SJSA1 (cell line): ENCODE data around the gene IRF8. TPM values are rescaled to one million over a fixed set of nuclear protein-coding genes. Genes with fewer than 3 reads are reported as not detected.
A peak's percentile ranks its signal among the peaks of the same experiment; 100 is the strongest.

Source experiments
- DNase-seq, 2 experiments: peaks; one replicate each; pipeline ENCODE4 v3.0.0-alpha.2; 2015 to 2020; ENCODE audit warnings: low spot score in 2 of 2, low read depth in 1 of 2
- H3K27ac ChIP-seq: fragments of 250-450 bp; sonication (Bioruptor Pico); 2 replicates; pipeline ENCODE4 v1.5.1; 2020; ENCODE audit warnings: mild to moderate bottlenecking, moderate library complexity
- H3K27me3 ChIP-seq: fragments of 250-450 bp; sonication (Bioruptor Pico); replicated peaks from 2 replicates; pipeline ENCODE4 v1.5.1; 2020; ENCODE audit warnings: mild to moderate bottlenecking, moderate library complexity
- H3K36me3 ChIP-seq: fragments of 250-450 bp; sonication (Bioruptor Pico); 2 replicates; pipeline ENCODE4 v1.5.1; 2020; ENCODE audit warnings: mild to moderate bottlenecking
- H3K4me1 ChIP-seq: fragments of 250-450 bp; sonication (Bioruptor Pico); replicated peaks from 2 replicates; pipeline ENCODE4 v1.6.1; 2021; ENCODE audit warnings: mild to moderate bottlenecking
- H3K4me3 ChIP-seq: fragments of 250-450 bp; sonication (Bioruptor Pico); 2 replicates; pipeline ENCODE4 v1.5.1; 2020; ENCODE audit warnings: mild to moderate bottlenecking
- H3K9me3 ChIP-seq: fragments of 250-450 bp; sonication (Bioruptor Pico); replicated peaks from 2 replicates; pipeline ENCODE4 v1.5.1; 2020; ENCODE audit warnings: mild to moderate bottlenecking
- total RNA-seq: library from RNA; depleted of rRNA; stranded (reverse); fragments of >200 nt; shearing (Covaris generic); gene quantifications from 2 replicates; pipeline ENCODE4 v1.2.3, GENCODE V29; 2014

The IRF8 gene
- total RNA-seq, 1 experiment from 2014 or later, result 1.1 TPM

DNA sequence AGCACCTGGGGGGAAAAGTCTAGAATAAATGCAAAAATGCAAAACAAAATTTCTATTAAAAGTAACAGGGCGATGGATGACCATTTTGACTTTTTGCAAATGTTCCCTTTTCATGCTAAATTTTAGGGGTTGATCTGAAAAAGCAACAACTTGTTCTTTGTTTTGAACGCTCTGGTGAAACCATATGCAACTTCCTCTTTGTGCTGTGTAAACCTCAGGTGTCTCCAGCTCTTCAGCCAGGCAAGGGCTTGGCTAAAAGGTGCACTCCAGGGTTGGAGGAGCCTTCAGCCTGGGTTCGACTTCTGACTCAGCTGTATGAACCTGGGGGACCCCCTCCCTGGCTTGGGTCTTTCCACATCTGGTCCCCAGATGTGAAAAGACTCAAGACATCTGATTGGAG lies 9.5 kb downstream of the IRF8 start:
- peaks cover 15% of the 10 kb centered on the region for H3K4me1 ChIP-seq
- H3K36me3 ChIP-seq, result no peaks in the 10 kb centered on the region
- peaks cover 5% of the 10 kb centered on the region; the same call in 1 of the 2 replicates for H3K9me3 ChIP-seq
- DNase-seq, result no peak
- no peak overlapping the region for H3K27ac ChIP-seq
- no peaks in the 10 kb centered on the region for H3K27me3 ChIP-seq
- H3K4me3 ChIP-seq, result no peak overlapping the region

DNA sequence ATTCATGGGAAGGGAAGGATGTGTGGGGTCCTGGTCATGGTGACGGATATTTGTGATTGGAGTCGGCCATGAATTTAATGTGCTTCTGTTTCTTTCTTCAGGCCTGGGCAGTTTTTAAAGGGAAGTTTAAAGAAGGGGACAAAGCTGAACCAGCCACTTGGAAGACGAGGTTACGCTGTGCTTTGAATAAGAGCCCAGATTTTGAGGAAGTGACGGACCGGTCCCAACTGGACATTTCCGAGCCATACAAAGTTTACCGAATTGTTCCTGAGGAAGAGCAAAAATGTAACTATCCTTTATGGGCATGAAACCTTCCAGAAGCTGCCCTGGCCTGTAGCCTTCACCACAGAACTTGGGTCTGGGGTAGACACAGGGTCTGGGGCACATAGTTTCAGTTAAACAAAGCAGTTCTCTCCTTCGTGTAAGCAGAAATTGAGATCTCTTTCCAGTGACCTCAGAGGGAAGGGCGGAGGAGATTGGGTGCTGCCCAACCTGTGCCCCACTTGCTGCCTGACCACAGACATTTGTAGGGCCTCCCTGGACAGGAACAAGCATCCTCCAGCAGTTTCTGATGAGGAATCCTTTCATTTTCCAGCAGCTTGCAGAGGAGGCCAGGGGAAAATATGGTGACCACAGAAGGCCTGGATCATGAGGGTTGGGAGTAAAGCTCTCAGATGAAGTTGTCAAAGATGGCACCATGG lies 10.1 kb downstream of the IRF8 start:
- H3K4me1 ChIP-seq, result peaks cover 15% of the 10 kb centered on the region
- DNase-seq, result no peak
- H3K27me3 ChIP-seq, result no peaks in the 10 kb centered on the region

DNA sequence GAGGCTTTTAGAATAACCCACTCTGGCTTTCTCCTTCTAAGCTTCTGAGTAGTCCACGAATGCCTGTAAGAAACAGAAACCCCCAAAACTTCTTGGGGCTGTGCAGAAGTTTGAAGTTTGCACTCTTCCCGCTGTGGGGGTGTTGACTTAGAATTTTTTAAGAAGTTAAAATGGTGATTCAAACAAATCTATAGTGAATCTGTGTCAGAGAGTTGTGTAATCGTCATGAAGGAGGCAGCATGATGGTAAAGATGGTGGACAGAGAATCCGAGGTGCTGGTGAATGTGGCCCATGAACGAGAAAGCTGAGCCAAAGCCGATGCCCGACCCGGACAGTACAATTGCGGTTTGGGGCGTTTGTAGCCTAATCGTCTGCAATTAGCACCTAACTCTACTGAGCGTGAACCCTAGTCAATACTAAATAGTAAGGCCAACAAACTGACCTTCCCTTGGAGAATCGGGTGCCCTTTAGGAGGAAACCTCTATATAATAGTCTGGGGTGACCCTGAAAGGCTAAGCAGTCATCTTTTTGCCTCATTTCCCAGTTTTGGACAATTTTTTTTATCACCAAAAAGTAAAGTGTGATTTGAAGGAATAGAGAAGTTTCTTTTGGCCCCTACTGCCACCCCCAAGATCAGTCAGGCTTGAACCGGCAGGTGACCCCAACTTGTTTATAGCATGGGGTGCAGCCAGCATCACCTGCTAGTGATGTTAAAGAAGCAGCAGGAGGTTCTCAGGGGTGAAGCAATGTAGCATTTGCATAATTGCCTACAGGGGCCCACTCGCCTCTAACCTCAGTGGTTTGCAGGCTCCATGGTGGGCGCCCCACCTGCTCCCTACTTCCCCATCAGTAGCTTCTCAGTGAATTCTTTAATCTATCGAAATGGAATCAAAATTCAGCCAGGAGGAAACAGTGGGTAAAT lies 11.2 kb downstream of the IRF8 start:
- H3K27me3 ChIP-seq, result no peaks in the 10 kb centered on the region

More for the DNA sequence above, 10.1 kb downstream of the IRF8 start:
- Histone ChIP-seq H3K36me3 (no peaks in the 10 kb centered on the region), H3K4me3 (no peak overlapping the region), H3K9me3 (peaks cover 5% of the 10 kb centered on the region; the same call in 1 of the 2 replicates), H3K27ac (no peak overlapping the region)

DNA sequence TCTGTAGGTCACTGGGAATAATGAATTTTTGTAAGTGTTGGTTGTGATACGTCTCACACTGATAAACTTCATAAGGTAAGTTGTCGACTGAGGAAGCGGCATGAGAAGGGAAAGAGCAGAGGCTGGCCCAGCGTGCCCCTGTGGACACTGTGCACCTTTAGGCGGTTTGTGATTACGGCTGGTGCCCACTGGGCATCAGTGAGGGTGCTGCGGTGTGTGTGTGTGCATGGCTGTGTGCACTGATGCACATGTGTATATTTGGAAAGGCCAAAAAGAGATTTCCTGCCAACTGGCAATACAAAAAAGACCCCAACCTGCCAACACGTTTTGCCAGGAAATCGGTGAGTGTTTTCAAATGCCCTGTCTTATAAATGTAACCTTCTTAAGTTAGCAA lies 11.9 kb downstream of the IRF8 start:
- no peaks in the 10 kb centered on the region for H3K36me3 ChIP-seq
- no peak overlapping the region for H3K4me3 ChIP-seq
- no peak overlapping the region for H3K27ac ChIP-seq
- peaks cover 15% of the 10 kb centered on the region for H3K4me1 ChIP-seq
- H3K27me3 ChIP-seq, result no peaks in the 10 kb centered on the region
- DNase-seq, result no peak
- no peaks in the 10 kb centered on the region; the same call in 1 of the 2 replicates for H3K9me3 ChIP-seq

More for the DNA sequence above, 11.2 kb downstream of the IRF8 start:
- peaks cover 15% of the 10 kb centered on the region for H3K4me1 ChIP-seq
- no peak overlapping the region for H3K27ac ChIP-seq
- H3K36me3 ChIP-seq, result no peaks in the 10 kb centered on the region
- no peak overlapping the region for H3K4me3 ChIP-seq
- no peak for DNase-seq
- H3K9me3 ChIP-seq, result peaks cover 5% of the 10 kb centered on the region; the same call in 1 of the 2 replicates

GRCh38 chr16:85911251-85911930 lies 12.4 kb downstream of the IRF8 start:
- Histone ChIP-seq H3K27ac (no peak overlapping the region), H3K9me3 (no peaks in the 10 kb centered on the region; the same call in 1 of the 2 replicates), H3K4me3 (no peak overlapping the region), H3K36me3 (no peaks in the 10 kb centered on the region), H3K4me1 (peaks cover 15% of the 10 kb centered on the region), H3K27me3 (no peaks in the 10 kb centered on the region)
- DNase-seq, result no peak

DNA sequence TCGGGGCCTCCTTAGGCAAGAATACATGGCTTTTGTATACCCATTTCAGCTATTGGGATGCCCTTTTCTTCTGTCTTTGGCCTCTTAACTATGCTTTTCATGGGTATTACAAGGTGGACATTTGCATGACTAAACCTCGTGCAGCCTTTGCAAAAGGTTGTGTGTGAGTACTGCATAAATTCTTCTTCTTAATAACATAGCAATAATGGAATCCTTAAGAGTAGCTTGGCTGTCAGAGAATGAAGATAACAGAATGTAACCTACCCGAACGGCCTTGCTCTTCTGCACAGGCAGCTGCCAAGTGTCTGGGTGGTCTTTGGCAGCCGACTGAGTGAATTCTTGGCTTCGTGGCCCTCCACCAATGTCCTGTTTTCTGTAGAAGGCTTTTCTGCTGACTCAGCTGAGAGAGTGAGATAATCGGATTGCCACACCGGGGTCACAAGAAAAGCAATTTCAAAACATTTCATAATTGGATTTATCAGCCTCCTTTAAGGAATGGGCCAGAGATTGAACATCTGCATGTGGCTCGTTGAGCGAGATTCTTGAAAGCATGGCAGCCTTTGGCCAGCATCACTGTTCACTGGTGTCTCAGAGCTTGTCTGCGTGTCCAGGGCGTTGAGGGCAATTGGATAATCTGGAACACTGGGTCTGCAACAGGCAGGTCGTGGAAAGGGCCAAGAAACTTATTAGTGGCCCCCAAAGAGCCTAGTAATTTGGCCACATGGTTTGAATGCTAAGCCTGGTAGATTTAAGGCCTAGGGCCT lies 13.4 kb downstream of the IRF8 start:
- no peaks in the 10 kb centered on the region for H3K27me3 ChIP-seq
- H3K9me3 ChIP-seq, result no peaks in the 10 kb centered on the region
- no peaks in the 10 kb centered on the region for H3K36me3 ChIP-seq
- peak in 1 of 2 experiments; percentile 49 for DNase-seq
- peaks cover 15% of the 10 kb centered on the region for H3K4me1 ChIP-seq
- no peak overlapping the region for H3K27ac ChIP-seq
- H3K4me3 ChIP-seq, result no peak overlapping the region

DNA sequence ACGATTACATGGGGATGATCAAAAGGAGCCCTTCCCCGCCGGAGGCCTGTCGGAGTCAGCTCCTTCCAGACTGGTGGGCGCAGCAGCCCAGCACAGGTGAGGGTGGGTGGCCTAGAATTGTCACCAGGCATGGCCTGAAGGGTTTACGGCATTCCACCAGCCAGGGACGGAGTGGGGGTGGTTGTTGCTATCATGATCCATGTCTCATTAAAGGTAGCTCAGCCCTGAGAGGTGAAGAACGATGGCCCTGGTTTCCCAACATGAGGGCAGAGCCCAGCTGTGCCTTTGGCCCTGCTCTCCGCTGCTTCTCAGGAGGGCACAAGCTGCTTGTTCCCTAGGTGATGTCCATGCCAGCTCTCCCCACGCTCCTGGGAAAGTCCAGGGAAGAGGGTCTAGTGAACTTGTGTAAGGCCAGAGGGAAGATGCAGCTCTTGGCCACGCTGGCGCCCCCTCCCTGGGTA lies 14.2 kb downstream of the IRF8 start:
- no peaks in the 10 kb centered on the region for H3K9me3 ChIP-seq
- no peak for DNase-seq
- H3K36me3 ChIP-seq, result no peaks in the 10 kb centered on the region
- peaks cover 15% of the 10 kb centered on the region for H3K4me1 ChIP-seq
- H3K27ac ChIP-seq, result no peak overlapping the region
- no peaks in the 10 kb centered on the region for H3K27me3 ChIP-seq
- no peak overlapping the region for H3K4me3 ChIP-seq

DNA sequence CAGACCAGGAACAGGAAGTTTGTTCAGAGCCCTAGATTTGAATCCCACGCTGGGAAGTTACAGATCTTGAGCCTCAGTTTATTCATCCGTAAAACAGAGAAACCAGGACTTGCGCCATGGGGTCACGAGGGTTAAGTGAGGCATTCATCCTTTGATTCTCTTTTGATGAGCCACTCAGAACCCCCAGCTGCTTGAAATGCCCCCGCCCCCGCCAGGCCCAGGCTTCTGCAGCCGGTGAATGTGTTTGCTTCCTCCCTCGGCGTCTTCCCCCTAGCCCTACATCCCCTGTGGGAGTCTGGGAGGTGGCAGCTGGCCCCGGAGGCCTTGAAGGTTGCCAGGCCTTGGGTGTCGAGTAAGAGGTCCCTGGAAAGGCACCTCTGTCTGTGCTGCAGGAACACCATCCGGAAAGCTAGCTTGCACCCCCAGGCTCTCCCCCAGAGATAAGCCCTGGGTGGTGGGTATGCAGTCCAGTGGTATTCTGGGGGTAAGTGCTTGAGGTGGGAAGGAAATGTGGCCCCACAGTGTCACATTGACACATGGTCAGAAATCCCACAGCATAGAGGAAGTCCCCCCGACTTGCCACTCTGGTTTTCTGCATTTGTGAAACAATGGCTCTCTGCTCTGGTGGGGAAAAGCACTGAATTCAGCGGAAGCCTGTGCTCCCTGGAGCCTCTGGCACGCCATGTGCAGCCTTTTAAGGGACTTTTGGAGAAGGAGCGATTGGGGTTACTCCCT lies 14.9 kb downstream of the IRF8 start:
- H3K27me3 ChIP-seq, result no peaks in the 10 kb centered on the region
- H3K36me3 ChIP-seq, result no peaks in the 10 kb centered on the region
- no peak overlapping the region for H3K27ac ChIP-seq
- DNase-seq, result no peak
- no peak overlapping the region for H3K4me3 ChIP-seq
- H3K4me1 ChIP-seq, result peaks cover 15% of the 10 kb centered on the region
- H3K9me3 ChIP-seq, result no peaks in the 10 kb centered on the region

DNA sequence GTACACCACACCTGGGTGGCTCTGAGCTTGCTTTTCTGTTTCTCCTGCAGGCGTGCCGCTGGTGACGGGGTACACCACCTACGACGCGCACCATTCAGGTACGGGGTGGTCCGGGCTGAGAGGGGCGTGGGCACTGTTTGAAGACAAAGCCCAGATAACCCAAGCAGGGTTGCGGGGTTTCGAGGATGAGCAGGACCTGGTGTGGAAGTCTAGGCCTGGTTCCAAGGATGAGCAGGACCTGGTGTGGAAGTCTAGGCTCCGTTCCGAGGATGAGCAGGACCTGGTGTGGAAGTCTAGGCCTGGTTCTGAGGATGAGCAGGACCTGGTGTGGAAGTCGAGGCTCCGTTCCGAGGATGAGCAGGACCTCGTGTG lies 15.4 kb downstream of the IRF8 start:
- Histone ChIP-seq H3K4me3 (no peak overlapping the region), H3K36me3 (no peaks in the 10 kb centered on the region), H3K27me3 (no peaks in the 10 kb centered on the region), H3K9me3 (no peaks in the 10 kb centered on the region), H3K27ac (no peak overlapping the region), H3K4me1 (peaks cover 15% of the 10 kb centered on the region)
- DNase-seq, result no peak

GRCh38 chr16:85915125-85915845 lies 16.3 kb downstream of the IRF8 start:
- Histone ChIP-seq H3K27ac (no peak overlapping the region), H3K4me1 (peaks cover 15% of the 10 kb centered on the region), H3K9me3 (no peaks in the 10 kb centered on the region), H3K4me3 (no peak overlapping the region), H3K36me3 (no peaks in the 10 kb centered on the region), H3K27me3 (no peaks in the 10 kb centered on the region)
- DNase-seq, result no peak

DNA sequence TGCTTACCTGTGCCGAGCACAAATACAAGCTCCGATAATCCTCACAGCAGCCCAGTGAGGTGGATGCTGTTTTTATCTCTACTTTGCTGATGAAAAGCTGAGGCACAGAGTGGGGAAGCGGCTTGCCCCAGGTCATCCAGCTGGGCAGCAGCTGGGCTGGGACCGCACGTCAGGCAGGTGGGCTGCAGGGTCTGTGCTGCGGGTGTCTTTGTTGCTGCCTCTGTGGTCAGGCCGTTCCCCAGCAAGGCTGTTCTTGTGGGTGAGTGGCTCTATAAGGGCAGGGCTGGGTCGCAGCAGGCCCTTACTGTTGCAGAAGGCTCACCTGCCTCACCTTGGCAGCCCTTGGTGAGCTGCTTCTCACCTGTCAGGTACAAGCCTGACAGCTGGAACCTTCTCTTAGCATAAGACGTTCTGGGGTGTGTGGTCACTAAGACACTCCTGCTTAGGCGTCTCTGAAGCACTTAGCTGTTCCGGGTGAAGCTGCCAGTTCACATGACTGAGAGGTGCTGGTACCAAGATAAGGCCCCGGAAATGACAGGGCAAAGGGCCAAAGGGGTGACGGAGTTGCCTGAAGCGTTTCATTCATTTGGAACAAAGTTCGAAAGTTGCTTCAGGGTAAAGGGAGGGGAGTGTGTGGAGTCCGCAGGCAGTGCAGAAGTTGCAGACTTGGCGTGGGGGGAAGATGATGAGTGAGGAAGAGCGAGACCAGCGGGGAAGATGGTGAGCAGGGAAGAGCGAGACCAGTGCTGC lies 17.4 kb downstream of the IRF8 start:
- DNase-seq, result no peak
- no peaks in the 10 kb centered on the region; the same call in 1 of the 2 replicates for H3K27me3 ChIP-seq
- no peak overlapping the region for H3K27ac ChIP-seq
- H3K36me3 ChIP-seq, result no peaks in the 10 kb centered on the region
- H3K4me3 ChIP-seq, result no peak overlapping the region
- H3K4me1 ChIP-seq, result peaks cover 15% of the 10 kb centered on the region
- no peaks in the 10 kb centered on the region for H3K9me3 ChIP-seq

GRCh38 chr16:85917012-85917411 lies 18.1 kb downstream of the IRF8 start:
- no peaks in the 10 kb centered on the region for H3K36me3 ChIP-seq
- no peak for DNase-seq
- H3K27me3 ChIP-seq, result peaks cover 5% of the 10 kb centered on the region
- H3K27ac ChIP-seq, result no peak overlapping the region
- H3K4me3 ChIP-seq, result no peak overlapping the region
- H3K4me1 ChIP-seq, result peaks cover 8% of the 10 kb centered on the region
- H3K9me3 ChIP-seq, result no peaks in the 10 kb centered on the region
